CD1c-positive myeloid dendritic cell (primary cell): Measurements from ENCODE around the gene ZSCAN5B.
"Not testable (repeated sequence)": the region's sequence is repeated elsewhere in the genome, so short reads cannot be mapped to it uniquely, and the experiment has no call there.

Experiments used
- DNase-seq: peaks from one replicate; pipeline ENCODE4 v3.0.0-alpha.2; 2016; ENCODE audit errors: extremely low spot score

Gene ZSCAN5B

DNA sequence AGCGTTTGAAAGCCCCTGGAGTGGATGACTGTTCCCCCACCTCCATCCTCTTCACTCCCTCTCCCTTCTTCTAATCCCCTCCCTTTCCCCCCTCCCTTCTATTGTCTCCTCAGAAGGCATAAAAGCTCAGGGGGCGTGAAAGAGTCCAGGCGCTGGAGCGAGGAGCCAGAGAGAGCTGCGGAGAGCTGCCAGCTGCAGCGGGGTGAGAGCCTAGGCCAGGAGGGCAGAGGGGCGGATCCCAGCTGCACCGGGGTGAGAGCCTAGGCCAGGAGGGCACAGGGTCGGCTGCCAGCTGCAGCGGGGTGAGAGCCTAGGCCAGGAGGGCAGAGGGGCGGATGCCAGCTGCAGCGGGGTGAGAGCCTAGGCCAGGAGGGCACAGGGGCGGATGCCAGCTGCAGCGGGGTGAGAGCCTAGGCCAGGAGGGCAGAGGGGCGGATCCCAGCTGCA, 21.7 kb downstream of the ZSCAN5B start, which contains the start of gene GALP:
GALP (plus strand) TSS at position 148 of the 447 bp plus-strand sequence. CDS start 1,101 bp downstream, outside the sequence.
- not testable (repeated sequence) for DNase-seq

GRCh38 chr19:56174550-56174949, 23.0 kb downstream of the ZSCAN5B start:
- DNase-seq: no peak

- DNase-seq: no peak
Observed at GRCh38 chr19:56174086-56174485, 23.5 kb downstream of the ZSCAN5B start.

- DNase-seq: no peak
Observed at GRCh38 chr19:56170261-56170660, 27.3 kb downstream of the ZSCAN5B start.

DNA sequence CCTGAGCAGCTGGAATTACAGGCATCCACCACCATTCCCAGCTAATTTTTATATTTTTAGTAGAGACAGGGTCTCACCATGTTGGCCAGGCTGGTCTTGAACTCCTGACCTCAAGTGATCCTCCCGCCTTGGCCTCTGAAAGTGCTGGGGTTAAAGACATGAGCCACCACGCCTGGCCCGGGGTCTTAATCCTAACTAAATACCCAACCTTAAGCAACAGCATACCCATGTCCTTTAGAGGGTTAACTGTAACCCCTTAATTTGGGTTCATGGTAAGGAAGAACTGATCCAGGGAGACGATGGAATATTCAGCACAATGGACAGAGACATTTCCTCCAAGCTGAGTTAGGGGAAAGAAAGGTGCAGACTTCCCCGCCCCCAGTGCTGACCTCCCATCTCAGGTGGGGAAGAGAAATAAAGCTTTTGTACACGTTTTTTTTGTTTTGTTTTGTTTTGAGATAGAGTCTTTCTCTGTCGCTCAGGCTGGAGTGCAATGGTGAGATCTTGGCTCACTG, 30.5 kb downstream of the ZSCAN5B start:
- DNase-seq: no peak

DNA sequence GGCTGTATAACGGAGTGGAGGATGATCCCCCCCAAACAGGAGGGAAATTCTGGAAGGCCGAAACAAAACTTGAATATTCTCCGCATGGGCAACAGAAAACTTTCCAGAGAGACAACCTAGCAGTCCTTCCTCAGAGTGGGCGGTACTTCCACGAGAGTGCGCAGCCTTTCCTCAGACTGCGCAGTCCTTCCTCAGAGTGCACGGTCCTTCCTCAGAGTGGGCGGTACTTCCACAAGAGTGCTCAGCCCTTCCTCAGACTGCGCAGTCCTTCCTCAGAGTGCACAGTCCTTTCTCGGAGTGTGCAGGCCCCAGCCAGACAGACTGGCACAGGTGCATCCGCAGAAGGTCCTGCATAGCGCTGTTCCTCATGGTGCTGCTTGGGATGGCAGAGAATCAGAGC, 34.5 kb downstream of the ZSCAN5B start:
- DNase-seq: no peak

DNA sequence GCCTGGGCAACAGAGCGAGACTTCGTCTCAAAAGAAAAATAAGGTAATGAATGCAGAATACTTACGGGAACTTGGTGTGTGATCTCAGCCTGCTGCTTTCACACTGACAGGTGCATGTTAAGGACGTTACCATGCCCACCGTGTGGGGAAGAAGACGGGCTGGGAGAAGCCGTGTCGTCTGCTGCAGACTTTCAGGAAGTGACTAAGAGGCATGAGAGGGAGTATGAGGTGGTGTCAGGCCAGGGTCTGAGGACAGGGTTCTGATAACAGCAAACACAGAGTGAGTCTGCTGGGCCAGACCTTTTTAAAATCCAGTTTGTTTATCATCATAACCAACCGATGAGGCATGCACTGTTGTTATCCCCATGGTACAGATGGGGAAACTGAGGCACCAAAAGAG, 35.3 kb downstream of the ZSCAN5B start:
- no peak for DNase-seq

DNA sequence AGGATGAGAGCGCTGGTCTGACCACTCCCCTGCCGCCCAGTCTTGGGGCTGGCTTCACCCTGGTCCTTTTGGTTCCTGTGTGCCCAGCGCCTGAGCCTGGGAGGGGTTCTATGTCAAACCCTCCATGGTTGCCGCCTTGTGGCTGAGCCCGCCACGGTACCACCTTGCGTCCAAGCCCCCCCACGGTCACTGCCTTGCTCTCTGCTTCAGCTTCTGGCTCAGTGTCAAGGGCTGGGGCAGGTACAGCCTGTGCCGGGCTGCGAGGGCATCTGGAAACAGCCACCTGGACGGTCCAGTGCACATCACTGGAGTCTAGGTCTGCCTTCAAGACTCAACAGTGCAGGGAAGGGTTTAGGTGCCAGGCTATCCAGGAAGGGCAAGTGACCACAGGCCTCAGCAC, 36.0 kb downstream of the ZSCAN5B start:
- DNase-seq: no peak

- DNase-seq: no peak
Observed at GRCh38 chr19:56159622-56160271, 37.8 kb downstream of the ZSCAN5B start.

GRCh38 chr19:56159009-56159559, 38.5 kb downstream of the ZSCAN5B start:
- no peak for DNase-seq

- no peak for DNase-seq
Observed at GRCh38 chr19:56158170-56158757, 39.3 kb downstream of the ZSCAN5B start.

DNA sequence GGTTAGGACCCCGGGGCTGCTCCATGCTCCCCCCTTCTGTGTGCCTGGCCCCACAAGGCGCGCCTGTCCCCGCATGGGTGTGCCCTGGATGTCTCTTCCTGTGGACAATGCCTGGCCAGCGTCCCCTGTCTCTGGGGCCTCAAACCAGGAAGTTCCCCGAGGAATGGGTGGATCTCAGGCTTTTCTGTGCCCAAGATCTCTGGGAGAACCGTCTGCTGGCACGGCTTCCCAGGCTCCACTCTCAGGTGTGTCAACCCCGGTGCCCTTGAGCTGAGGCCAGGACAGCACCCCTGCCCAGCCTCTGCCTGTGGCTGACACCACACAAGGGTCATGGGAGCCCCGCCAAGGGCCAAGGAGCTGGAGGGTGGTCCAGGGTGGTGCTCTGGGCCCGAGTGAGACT, 40.8 kb downstream of the ZSCAN5B start:
- DNase-seq: no peak

- DNase-seq: no peak
Observed at GRCh38 chr19:56155124-56155687, 42.4 kb downstream of the ZSCAN5B start.

DNA sequence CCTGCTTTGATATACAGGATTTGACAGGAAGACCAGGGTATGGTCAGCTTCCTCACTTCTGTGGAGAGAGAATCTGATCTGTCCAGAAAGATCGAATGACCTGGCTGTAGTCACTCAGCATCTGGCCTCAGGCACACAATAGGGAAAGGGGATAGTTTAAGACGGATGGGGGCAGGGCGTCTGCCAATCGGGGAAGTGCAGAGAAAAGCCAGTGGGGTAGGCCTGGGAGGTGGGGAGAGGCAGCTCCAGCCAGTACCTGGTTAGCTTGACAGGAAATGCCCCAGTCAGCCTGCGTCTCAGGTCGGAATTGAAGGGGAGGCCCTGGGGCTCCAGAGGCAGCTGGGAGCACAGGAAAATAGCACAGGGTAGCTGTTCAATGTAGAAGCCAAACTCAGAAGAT, 44.1 kb downstream of the ZSCAN5B start:
- no peak for DNase-seq

DNA sequence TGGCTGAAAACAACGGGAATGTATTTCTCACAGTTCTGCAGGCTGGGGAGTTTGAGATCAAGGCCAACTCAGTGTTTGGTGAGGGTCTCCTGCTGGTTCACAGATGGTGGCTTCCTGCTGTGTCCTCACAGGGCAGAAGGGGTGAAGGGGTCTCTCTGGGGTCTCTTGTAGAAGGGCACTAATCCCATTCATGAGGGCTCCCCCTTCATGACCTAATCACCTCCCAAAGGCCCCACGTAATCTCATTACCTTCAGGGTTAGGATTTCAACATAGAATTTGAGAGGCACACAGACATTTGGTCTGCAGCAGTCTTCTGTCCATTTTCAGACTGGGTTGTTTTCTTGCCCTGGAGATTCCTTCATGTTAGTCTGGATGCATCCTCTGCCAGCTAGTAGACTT, 44.9 kb downstream of the ZSCAN5B start:
- no peak for DNase-seq

GRCh38 chr19:56150358-56150757, 47.2 kb downstream of the ZSCAN5B start:
- no peak for DNase-seq

DNA sequence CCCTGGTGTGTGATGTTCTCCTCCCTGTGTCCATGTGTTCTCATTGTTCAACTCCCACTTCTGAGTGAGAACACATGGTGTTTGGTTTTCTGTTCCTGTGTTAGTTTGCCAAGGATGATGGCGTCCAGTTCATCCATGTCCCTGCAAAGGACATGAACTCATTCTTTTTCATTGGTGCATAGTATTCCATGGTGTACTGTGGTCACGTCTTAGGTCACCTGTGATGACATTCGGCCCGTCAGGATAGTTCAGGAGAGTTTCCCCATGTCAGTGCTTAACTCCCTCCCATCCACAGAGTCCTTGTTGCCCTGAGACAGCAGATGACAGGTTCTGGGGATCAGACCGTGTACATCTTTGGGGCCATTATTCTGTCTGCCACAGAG, 47.9 kb downstream of the ZSCAN5B start:
- no peak for DNase-seq

DNA sequence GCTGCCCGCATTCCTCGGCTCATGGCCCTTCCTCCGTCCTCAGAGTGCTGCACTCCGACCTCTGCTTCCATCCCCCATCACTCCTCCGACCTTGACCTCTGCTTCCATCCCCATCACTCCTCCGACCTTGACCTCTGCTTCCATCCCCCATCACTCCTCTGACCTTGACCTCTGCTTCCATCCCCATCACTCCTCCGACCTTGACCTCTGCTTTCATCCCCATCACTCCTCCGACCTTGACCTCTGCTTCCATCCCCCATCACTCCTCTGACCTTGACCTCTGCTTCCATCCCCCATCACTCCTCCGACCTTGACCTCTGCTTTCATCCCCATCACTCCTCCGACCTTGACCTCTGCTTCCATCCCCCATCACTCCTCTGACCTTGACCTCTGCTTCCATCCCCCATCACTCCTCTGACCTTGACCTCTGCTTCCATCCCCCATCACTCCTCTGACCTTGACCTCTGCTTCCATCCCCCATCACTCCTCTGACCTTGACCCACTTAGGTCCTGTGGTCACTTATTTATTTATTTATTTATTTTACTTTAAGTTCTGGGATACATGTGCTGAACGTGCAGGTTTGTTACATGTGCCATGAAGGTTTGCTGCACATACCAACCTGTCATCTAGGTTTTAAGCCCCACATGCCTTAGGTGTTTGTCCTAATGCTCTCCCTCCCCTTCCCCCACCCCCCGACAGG, 48.5 kb downstream of the ZSCAN5B start:
- not testable (repeated sequence) for DNase-seq

DNA sequence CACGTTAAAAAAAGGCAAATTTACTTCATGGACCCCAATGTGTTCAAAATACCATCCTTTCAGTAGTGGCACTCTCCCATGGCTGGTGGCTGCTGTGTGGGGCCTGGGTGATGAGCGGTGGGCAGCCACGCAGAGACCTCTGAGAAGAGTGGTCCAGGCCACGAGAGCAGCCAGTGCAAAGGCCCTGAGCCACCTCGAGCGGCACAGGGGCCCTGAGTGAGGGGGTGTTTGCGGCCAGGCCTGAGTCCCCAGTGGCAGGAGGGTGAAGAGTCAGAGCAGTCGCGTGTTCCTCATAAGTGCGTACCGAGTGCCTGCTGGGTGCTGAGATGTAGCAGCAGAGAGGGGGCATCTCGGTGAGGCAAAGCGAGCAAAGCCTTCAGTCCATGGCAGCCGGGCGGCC, 49.5 kb downstream of the ZSCAN5B start:
- no peak for DNase-seq

- DNase-seq: no peak
Observed at GRCh38 chr19:56147307-56147706, 50.3 kb downstream of the ZSCAN5B start.

DNA sequence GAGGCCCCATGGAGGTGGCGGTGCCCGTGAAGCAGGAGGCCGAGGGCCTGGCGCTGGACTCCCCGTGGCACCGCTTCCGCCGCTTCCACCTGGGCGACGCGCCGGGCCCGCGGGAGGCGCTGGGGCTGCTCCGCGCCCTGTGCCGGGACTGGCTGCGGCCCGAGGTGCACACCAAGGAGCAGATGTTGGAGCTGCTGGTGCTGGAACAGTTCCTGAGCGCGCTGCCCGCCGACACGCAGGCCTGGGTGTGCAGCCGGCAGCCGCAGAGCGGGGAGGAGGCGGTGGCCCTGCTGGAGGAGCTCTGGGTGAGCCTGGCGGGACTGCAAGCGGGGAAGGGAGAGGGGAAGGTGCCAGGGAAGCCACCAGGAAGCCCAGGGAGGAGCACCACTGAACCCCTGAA, 50.7 kb downstream of the ZSCAN5B start:
- DNase-seq: no peak

DNA sequence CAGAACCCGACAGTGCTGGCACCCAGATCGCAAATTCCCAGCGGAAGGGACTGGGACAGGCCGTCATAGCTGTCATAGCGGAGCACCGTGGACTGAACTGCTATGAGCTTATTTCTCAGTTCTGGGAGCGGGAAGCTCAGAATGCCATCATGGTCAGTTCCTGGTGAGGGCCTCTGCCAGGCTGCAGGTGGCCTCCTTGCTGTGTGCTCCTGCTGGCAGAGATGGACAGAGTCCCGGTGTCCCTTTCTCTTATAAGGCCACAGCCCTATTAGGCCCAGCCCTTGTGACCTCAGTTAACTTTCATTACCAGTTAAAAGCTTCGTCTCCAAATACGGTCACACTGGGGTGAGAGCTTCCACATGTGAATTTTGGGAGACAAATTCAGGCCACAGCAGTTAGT, 51.9 kb downstream of the ZSCAN5B start:
- no peak for DNase-seq
